ENCODE measurements around the gene VPS18. TPM values are rescaled to one million over a fixed set of nuclear protein-coding genes. Genes with fewer than 3 reads are reported as not detected.

The VPS18 gene
- total RNA-seq, 2 donors from 2014 or later: 26.6 to 29.0 TPM

DNA sequence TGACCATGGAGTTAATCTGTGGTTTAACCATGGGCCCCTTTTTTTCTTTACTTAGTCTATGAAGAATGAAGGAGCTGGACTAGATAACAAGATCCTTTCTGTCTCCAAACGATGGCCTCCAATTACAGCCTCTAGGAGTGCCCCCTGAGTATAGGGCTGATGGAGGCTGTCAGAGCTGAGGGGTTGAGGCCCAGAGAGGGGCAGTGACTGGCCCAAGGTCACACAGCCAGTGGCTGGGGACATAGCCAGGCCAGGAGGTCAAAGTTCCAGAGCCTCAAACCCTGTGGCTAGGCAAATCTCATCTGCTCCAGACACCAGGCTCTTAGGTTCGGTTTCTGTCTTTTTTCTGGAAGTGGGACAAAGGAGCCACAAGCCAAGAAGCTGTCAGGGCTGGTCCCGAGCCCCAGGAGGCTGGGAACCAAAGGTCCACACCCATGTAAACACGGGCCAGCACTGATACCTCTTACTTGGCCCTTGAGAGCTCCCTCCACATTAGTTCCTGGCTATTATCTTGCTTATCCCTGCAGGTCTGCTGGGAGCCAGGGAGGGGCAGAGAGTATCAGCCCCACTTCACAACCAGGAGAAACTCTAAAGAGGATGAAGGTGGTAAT lies 30.5 kb upstream of the VPS18 start:
- H3K4me3 Mint-ChIP-seq: no peak overlapping the region

GRCh38 chr15:40867199-40867598 lies 27.1 kb upstream of the VPS18 start:
- H3K27ac Mint-ChIP-seq: no peak overlapping the region
- WGBS, 2 experiments (ENCODE audit: insufficient coverage in 1 of 2, insufficient read length in 1 of 2): 90% methylated on average over 4 of the region's 4 CpGs
- H3K4me1 ChIP-seq (ENCODE audit: control insufficient read depth, insufficient read depth, low read length): no peaks in the 10 kb centered on the region

More for the DNA sequence above, 30.5 kb upstream of the VPS18 start:
- H3K27me3 ChIP-seq (ENCODE audit: control insufficient read depth, insufficient read depth, low read length, poor library complexity, severe bottlenecking): no peaks in the 10 kb centered on the region
- Mint-ChIP-seq H3K27ac (no peak overlapping the region), H3K27me3 (ENCODE audit: insufficient read depth) (peaks cover 2% of the 10 kb centered on the region), H3K4me1 (peaks cover 4% of the 10 kb centered on the region), H3K9me3 (no peaks in the 10 kb centered on the region), H3K36me3 (ENCODE audit: low read depth) (peaks cover 3% of the 10 kb centered on the region)
- no peak overlapping the region for H3K27ac ChIP-seq (ENCODE audit: low read depth, low read length)
- H3K9me3 ChIP-seq (ENCODE audit: control insufficient read depth, low read length): no peaks in the 10 kb centered on the region
- no peak for DNase-seq
- no peaks in the 10 kb centered on the region for H3K4me1 ChIP-seq (ENCODE audit: control insufficient read depth, insufficient read depth, low read length)
- no peaks in the 10 kb centered on the region for H3K36me3 ChIP-seq (ENCODE audit: control insufficient read depth, insufficient read depth, low read length)
- no peak overlapping the region for H3K9ac ChIP-seq (ENCODE audit: extremely low read depth, low read length, poor library complexity, severe bottlenecking)
- no peak for TF ChIP-seq CTCF (conservative IDR thresholded peaks at IDR 0.05)
- 83 to 100% methylated on average over 1 to 4 of the region's 4 CpGs for WGBS, 2 experiments (ENCODE audit: insufficient coverage in 1 of 2, insufficient read length in 1 of 2)
- no peak overlapping the region for H3K4me3 ChIP-seq (ENCODE audit: low read length)

GRCh38 chr15:40869686-40870085 lies 24.6 kb upstream of the VPS18 start:
- H3K9me3 ChIP-seq (ENCODE audit: control insufficient read depth, low read length): no peaks in the 10 kb centered on the region
- H3K4me3 ChIP-seq (ENCODE audit: low read length): no peak overlapping the region
- no peak overlapping the region for H3K4me3 Mint-ChIP-seq
- TF ChIP-seq CTCF (conservative IDR thresholded peaks at IDR 0.05): no peak
- H3K36me3 Mint-ChIP-seq (ENCODE audit: low read depth): no peaks in the 10 kb centered on the region
- no peaks in the 10 kb centered on the region for H3K9me3 Mint-ChIP-seq
- H3K27me3 ChIP-seq (ENCODE audit: control insufficient read depth, insufficient read depth, low read length, poor library complexity, severe bottlenecking): peaks cover 5% of the 10 kb centered on the region
- H3K4me1 Mint-ChIP-seq: peaks cover 20% of the 10 kb centered on the region
- H3K4me1 ChIP-seq (ENCODE audit: control insufficient read depth, insufficient read depth, low read length): no peaks in the 10 kb centered on the region
- H3K36me3 ChIP-seq (ENCODE audit: control insufficient read depth, insufficient read depth, low read length): no peaks in the 10 kb centered on the region
- 87 to 89% methylated on average over 3 to 5 of the region's 5 CpGs for WGBS, 2 experiments (ENCODE audit: insufficient coverage in 1 of 2, insufficient read length in 1 of 2)
- no peak overlapping the region for H3K27ac ChIP-seq (ENCODE audit: low read depth, low read length)
- DNase-seq: no peak
- H3K9ac ChIP-seq (ENCODE audit: extremely low read depth, low read length, poor library complexity, severe bottlenecking): no peak overlapping the region
- no peak overlapping the region for H3K27ac Mint-ChIP-seq
- H3K27me3 Mint-ChIP-seq (ENCODE audit: insufficient read depth): peaks cover 5% of the 10 kb centered on the region

More at GRCh38 chr15:40867199-40867598, 27.1 kb upstream of the VPS18 start:
- Mint-ChIP-seq H3K9me3 (no peaks in the 10 kb centered on the region), H3K36me3 (ENCODE audit: low read depth) (no peaks in the 10 kb centered on the region), H3K27me3 (ENCODE audit: insufficient read depth) (peaks cover 2% of the 10 kb centered on the region), H3K4me1 (peaks cover 9% of the 10 kb centered on the region), H3K4me3 (no peak overlapping the region)
- no peaks in the 10 kb centered on the region for H3K27me3 ChIP-seq (ENCODE audit: control insufficient read depth, insufficient read depth, low read length, poor library complexity, severe bottlenecking)
- no peak overlapping the region for H3K4me3 ChIP-seq (ENCODE audit: low read length)
- no peaks in the 10 kb centered on the region for H3K36me3 ChIP-seq (ENCODE audit: control insufficient read depth, insufficient read depth, low read length)
- no peaks in the 10 kb centered on the region for H3K9me3 ChIP-seq (ENCODE audit: control insufficient read depth, low read length)
- no peak overlapping the region for H3K9ac ChIP-seq (ENCODE audit: extremely low read depth, low read length, poor library complexity, severe bottlenecking)
- DNase-seq: no peak
- no peak for TF ChIP-seq CTCF (conservative IDR thresholded peaks at IDR 0.05)
- no peak overlapping the region for H3K27ac ChIP-seq (ENCODE audit: low read depth, low read length)

Data from endodermal cell (in vitro differentiated cells).